ENCODE data around the gene FHAD1.

The FHAD1 gene

GRCh38 chr1:15412843-15413242, 165.8 kb downstream of the FHAD1 start:
- no peak for DNase-seq (ENCODE audit: low read depth)
- TF ChIP-seq CTCF (IDR thresholded peaks at IDR 0.05; ENCODE audit: insufficient read depth, low read depth, low read length, missing control alignments) = no peak
- H3K4me3 ChIP-seq (ENCODE audit: low read length) = no peak overlapping the region

GRCh38 chr1:15413563-15414444, 166.8 kb downstream of the FHAD1 start:
- H3K4me3 ChIP-seq (ENCODE audit: low read length) = no peak overlapping the region
- no peak for DNase-seq (ENCODE audit: low read depth)
- no peak for TF ChIP-seq CTCF (IDR thresholded peaks at IDR 0.05; ENCODE audit: insufficient read depth, low read depth, low read length, missing control alignments)

GRCh38 chr1:15414445-15414983, 167.5 kb downstream of the FHAD1 start:
- H3K4me3 ChIP-seq (ENCODE audit: low read length) = no peak overlapping the region
- no peak for DNase-seq (ENCODE audit: low read depth)
- TF ChIP-seq CTCF (IDR thresholded peaks at IDR 0.05; ENCODE audit: insufficient read depth, low read depth, low read length, missing control alignments) = no peak

GRCh38 chr1:15417059-15417934, 170.3 kb downstream of the FHAD1 start:
- no peak overlapping the region for H3K4me3 ChIP-seq (ENCODE audit: low read length)
- no peak for TF ChIP-seq CTCF (IDR thresholded peaks at IDR 0.05; ENCODE audit: insufficient read depth, low read depth, low read length, missing control alignments)
- peak; percentile 86 for DNase-seq (ENCODE audit: low read depth)

GRCh38 chr1:15418806-15419515, 171.9 kb downstream of the FHAD1 start:
- no peak for TF ChIP-seq CTCF (IDR thresholded peaks at IDR 0.05; ENCODE audit: insufficient read depth, low read depth, low read length, missing control alignments)
- H3K4me3 ChIP-seq (ENCODE audit: low read length) = no peak overlapping the region
- peak; percentile 96 for DNase-seq (ENCODE audit: low read depth)

- no peak for TF ChIP-seq CTCF (IDR thresholded peaks at IDR 0.05; ENCODE audit: insufficient read depth, low read depth, low read length, missing control alignments)
- DNase-seq (ENCODE audit: low read depth) = no peak
- no peak overlapping the region for H3K4me3 ChIP-seq (ENCODE audit: low read length)
These were observed 173.9 kb downstream of the FHAD1 start for GRCh38 chr1:15420853-15421465.
